DMS114 treated with DMSO at 0.1 percent for 48 hours (cell line): ENCODE results near the gene ATP6V0A4.
"Not testable (repeated sequence)": the region's sequence is repeated elsewhere in the genome, so short reads cannot be mapped to it uniquely, and the experiment has no call there.

Source experiments
- DNase-seq: peaks from one replicate; lab custom pipeline; 2025; ENCODE audit not compliant: unreplicated experiment; lab: John Stamatoyannopoulos, UW

The ATP6V0A4 gene

GRCh38 chr7:138705167-138705566 is 92.8 kb downstream of the ATP6V0A4 start:
- DNase-seq = no peak

GRCh38 chr7:138701537-138701923 is 96.5 kb downstream of the ATP6V0A4 start:
- DNase-seq = no peak

GRCh38 chr7:138700857-138701536 is 97.0 kb downstream of the ATP6V0A4 start, which contains the start of gene SVOPL:
SVOPL (minus strand) TSS chr7:138701362; CDS start chr7:138679045, 22,317 bp downstream.
- DNase-seq = no peak

GRCh38 chr7:138699661-138700060 is 98.3 kb downstream of the ATP6V0A4 start:
- DNase-seq = no peak

GRCh38 chr7:138698281-138698680 is 99.7 kb downstream of the ATP6V0A4 start:
- DNase-seq = no peak

GRCh38 chr7:138697535-138698182 is 100.3 kb downstream of the ATP6V0A4 start:
- DNase-seq = no peak

GRCh38 chr7:138695776-138696175 is 102.2 kb downstream of the ATP6V0A4 start:
- DNase-seq = not testable (repeated sequence)

GRCh38 chr7:138695106-138695505 is 102.9 kb downstream of the ATP6V0A4 start:
- DNase-seq = no peak

- no peak for DNase-seq
Observed at GRCh38 chr7:138691178-138691577, 106.8 kb downstream of the ATP6V0A4 start.

- no peak for DNase-seq
Observed at GRCh38 chr7:138690495-138690894, 107.5 kb downstream of the ATP6V0A4 start.

- DNase-seq = not testable (repeated sequence)
Observed at GRCh38 chr7:138688037-138688436, 110.0 kb downstream of the ATP6V0A4 start.

GRCh38 chr7:138684340-138684739 is 113.7 kb downstream of the ATP6V0A4 start:
- DNase-seq = no peak

- no peak for DNase-seq
Observed at GRCh38 chr7:138679793-138680192, 118.2 kb downstream of the ATP6V0A4 start.

- DNase-seq = no peak
Observed at GRCh38 chr7:138670594-138670993, 127.4 kb downstream of the ATP6V0A4 start.

- DNase-seq = no peak
Observed at GRCh38 chr7:138669364-138669763, 128.6 kb downstream of the ATP6V0A4 start.

- no peak for DNase-seq
Observed at GRCh38 chr7:138668946-138669345, 129.1 kb downstream of the ATP6V0A4 start.

GRCh38 chr7:138668229-138668596 is 129.8 kb downstream of the ATP6V0A4 start:
- no peak for DNase-seq

- no peak for DNase-seq
Observed at GRCh38 chr7:138667535-138668228, 130.3 kb downstream of the ATP6V0A4 start.

- DNase-seq = no peak
Observed at GRCh38 chr7:138666385-138666784, 131.6 kb downstream of the ATP6V0A4 start.

GRCh38 chr7:138665669-138666140 is 132.3 kb downstream of the ATP6V0A4 start:
- no peak for DNase-seq

GRCh38 chr7:138665249-138665648 is 132.7 kb downstream of the ATP6V0A4 start:
- DNase-seq = no peak
